Cardiac muscle cell (in vitro differentiated cells and primary cell): ENCODE data around the gene GINS3. TPM values are rescaled to one million over a fixed set of nuclear protein-coding genes. Genes with fewer than 3 reads are reported as not detected.

Source experiments
- DNase-seq, 2 donors: peaks; one replicate each; pipeline versions ENCODE4 v3.0.0 to v3.0.0-alpha.2; 2010 to 2017; ENCODE audit warnings: low read depth in 1 of 2, low spot score in 1 of 2
- H3K27ac ChIP-seq: fragments of 200-600 bp; sonication (generic); 2 replicates; pipeline ENCODE4 v1.5.1; 2016
- H3K27me3 ChIP-seq: fragments of 200-600 bp; sonication (generic); 2 replicates; pipeline ENCODE4 v1.6.0; 2016; ENCODE audit warnings: control low read depth
- H3K36me3 ChIP-seq: fragments of 200-600 bp; sonication (generic); 2 replicates; pipeline ENCODE4 v1.5.1; 2016; ENCODE audit warnings: control low read depth
- H3K4me1 ChIP-seq: fragments of 200-600 bp; sonication (generic); 2 replicates; pipeline ENCODE4 v1.8.1; 2017; ENCODE audit warnings: low read depth, mild to moderate bottlenecking, mixed run types
- H3K4me3 ChIP-seq: fragments of 200-600 bp; sonication (generic); 2 replicates; pipeline ENCODE4 v1.5.1; 2016; ENCODE audit warnings: mild to moderate bottlenecking
- H3K9me3 ChIP-seq: fragments of 200-600 bp; sonication (generic); 2 replicates; pipeline ENCODE4 v1.5.1; 2017; ENCODE audit warnings: low read depth, mild to moderate bottlenecking, control low read depth
- CTCF ChIP-seq: IDR thresholded peaks from 2 replicates; pipeline ENCODE4 v1.5.1; 2012; ENCODE audit warnings: low read depth, mild to moderate bottlenecking, low read length
- polyA plus RNA-seq: library from polyadenylated mRNA; unstranded; fragments of >200 nt; fragmentation: Nextera tagmentation; extraction: Ambion mirVana; gene quantifications from 2 replicates; pipeline ENCODE4 v1.2.1, GENCODE V29; 2016
- total RNA-seq: library from RNA; depleted of rRNA; stranded (reverse); fragments of >200 nt; gene quantifications from 2 replicates; pipeline ENCODE4 v1.2.3, GENCODE V29; 2016

GINS3 gene
- total and polyA plus RNA-seq, 2 experiments from 2014 or later: 2.1 to 4.2 TPM

GRCh38 chr16:58426966-58427365, 34.7 kb downstream of the GINS3 start:
- Histone ChIP-seq H3K27me3 (no peaks in the 10 kb centered on the region), H3K9me3 (no peaks in the 10 kb centered on the region), H3K4me1 (peaks cover 5% of the 10 kb centered on the region), H3K36me3 (no peaks in the 10 kb centered on the region), H3K4me3 (no peak overlapping the region), H3K27ac (no peak overlapping the region)
- TF ChIP-seq CTCF: no peak
- DNase-seq: no peak

- H3K27ac ChIP-seq: no peak overlapping the region
- TF ChIP-seq CTCF: no peak
- no peaks in the 10 kb centered on the region for H3K27me3 ChIP-seq
- H3K9me3 ChIP-seq: no peaks in the 10 kb centered on the region
- H3K4me1 ChIP-seq: peaks cover 5% of the 10 kb centered on the region
- H3K36me3 ChIP-seq: no peaks in the 10 kb centered on the region
- no peak overlapping the region for H3K4me3 ChIP-seq
- DNase-seq: no peak
These were observed 36.6 kb downstream of the GINS3 start for GRCh38 chr16:58428621-58429542.

GRCh38 chr16:58430718-58431117, 38.4 kb downstream of the GINS3 start:
- Histone ChIP-seq H3K36me3 (no peaks in the 10 kb centered on the region), H3K9me3 (no peaks in the 10 kb centered on the region), H3K4me3 (no peak overlapping the region), H3K27me3 (no peaks in the 10 kb centered on the region), H3K27ac (no peak overlapping the region), H3K4me1 (peaks cover 5% of the 10 kb centered on the region)
- TF ChIP-seq CTCF: no peak
- DNase-seq: no peak

GRCh38 chr16:58433569-58433951, 41.3 kb downstream of the GINS3 start:
- H3K4me1 ChIP-seq: no peaks in the 10 kb centered on the region
- no peak overlapping the region for H3K27ac ChIP-seq
- H3K36me3 ChIP-seq: no peaks in the 10 kb centered on the region
- no peak overlapping the region for H3K4me3 ChIP-seq
- no peak for TF ChIP-seq CTCF
- DNase-seq: no peak
- no peaks in the 10 kb centered on the region for H3K9me3 ChIP-seq
- no peaks in the 10 kb centered on the region for H3K27me3 ChIP-seq

GRCh38 chr16:58435779-58436178, 43.5 kb downstream of the GINS3 start:
- Histone ChIP-seq H3K9me3 (no peaks in the 10 kb centered on the region), H3K27ac (no peak overlapping the region), H3K4me3 (no peak overlapping the region), H3K36me3 (no peaks in the 10 kb centered on the region), H3K27me3 (no peaks in the 10 kb centered on the region), H3K4me1 (no peaks in the 10 kb centered on the region)
- no peak for TF ChIP-seq CTCF
- no peak for DNase-seq
